Erythroblast (primary cell): Measurements from ENCODE around the gene YIPF5.

Source experiments
- DNase-seq, 2 experiments: peaks; one replicate each; lab custom pipeline; 2025; lab: John Stamatoyannopoulos, UW
- GATA1 ChIP-seq: IDR thresholded peaks from 2 replicates; pipeline ENCODE4 v1.6.1; 2011; ENCODE audit warnings: low read depth, mild to moderate bottlenecking, control low read depth, low read length, moderate library complexity
- POLR2A ChIP-seq: IDR thresholded peaks from 2 replicates; pipeline ENCODE4 v1.6.1; 2011; ENCODE audit warnings: mild to moderate bottlenecking, low read length

The YIPF5 gene

DNA sequence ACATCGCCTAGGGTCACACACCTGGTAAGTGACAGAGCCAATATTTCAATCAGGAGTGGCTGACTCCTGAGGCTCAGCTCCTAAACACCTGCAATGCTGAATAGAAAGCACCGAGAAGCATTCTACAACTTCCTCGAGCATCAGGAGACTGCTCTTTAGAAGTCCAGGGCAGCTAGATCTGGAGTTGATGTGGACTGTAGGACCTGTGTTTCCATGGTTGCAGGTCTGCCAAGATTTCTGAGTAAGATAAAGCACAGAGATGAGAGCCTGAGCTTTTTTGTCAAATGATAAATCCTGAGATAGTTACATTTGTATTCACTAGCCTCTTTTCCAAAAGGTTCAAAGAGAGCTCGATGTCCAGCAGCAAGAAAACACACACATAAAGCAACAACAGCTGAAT lies 43.8 kb downstream of the YIPF5 start:
- DNase-seq, result no peak
- TF ChIP-seq POLR2A (no peak), GATA1 (no peak)

DNA sequence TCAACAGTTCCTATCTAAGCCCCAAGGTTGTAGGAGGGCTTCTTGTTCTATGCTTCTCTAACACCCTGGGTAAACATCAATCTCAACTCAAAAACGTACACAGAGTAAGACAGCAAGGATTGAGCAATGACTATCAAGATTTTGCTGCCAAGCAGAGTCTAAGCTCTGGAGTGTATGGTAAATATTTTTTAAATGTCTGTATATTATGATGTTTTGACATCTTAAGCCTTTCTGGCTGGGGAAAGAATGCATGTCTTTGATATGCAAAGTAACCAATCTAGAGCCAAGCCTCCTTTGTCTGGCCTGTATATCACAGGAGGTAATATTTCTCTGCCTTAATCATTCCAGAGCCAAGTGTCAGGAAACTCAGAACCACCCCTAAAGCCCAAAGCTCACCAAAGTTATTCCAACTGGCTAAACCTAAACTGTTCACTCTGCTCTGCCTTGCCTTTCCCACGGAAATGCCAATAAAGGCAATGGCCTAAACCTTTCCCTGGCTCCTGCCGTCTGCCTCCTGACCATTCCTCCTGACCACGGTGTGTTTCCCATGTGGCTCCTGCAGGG lies 45.2 kb downstream of the YIPF5 start:
- DNase-seq, result no peak
- TF ChIP-seq GATA1 (no peak), POLR2A (no peak)

DNA sequence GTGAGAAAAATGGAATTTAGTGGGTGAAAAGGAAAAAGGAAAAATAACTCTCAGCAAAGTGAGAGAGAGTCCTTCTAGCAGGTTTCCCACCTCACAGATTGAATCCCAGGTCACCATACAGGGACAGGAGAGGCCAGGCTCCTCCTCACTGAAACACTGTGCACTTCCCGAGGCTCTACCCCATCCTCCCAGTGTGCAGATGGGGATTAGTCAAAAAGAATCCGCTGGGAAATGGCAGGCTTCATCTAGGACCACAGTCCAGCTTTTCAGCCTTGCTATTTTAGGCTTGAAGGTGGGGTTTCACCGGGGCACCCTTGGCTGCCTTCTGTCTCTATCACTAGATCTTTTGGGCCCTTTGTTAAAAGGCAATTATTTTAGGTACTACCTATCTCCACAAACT lies 47.8 kb downstream of the YIPF5 start:
- no peak for DNase-seq
- TF ChIP-seq POLR2A (no peak), GATA1 (no peak)

DNA sequence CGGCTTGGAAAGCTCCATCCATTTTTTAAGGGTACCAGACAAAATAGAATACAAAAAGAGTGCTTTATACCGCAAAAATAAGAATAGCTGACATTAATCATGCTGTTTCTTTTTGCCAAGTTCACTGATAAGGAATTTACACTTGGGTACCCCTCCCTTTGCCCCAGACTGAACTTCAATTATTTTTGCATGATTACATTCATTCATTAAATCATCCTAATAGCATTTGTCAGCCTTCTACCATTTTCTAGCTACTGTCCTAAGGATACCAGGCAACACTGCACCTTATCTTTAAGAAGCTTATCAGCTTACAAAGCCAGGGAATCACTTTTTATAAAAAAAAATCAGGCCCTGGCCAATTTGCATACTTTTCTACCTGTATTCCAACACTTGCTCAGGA lies 48.4 kb downstream of the YIPF5 start:
- TF ChIP-seq POLR2A (no peak), GATA1 (no peak)
- DNase-seq, result no peak

DNA sequence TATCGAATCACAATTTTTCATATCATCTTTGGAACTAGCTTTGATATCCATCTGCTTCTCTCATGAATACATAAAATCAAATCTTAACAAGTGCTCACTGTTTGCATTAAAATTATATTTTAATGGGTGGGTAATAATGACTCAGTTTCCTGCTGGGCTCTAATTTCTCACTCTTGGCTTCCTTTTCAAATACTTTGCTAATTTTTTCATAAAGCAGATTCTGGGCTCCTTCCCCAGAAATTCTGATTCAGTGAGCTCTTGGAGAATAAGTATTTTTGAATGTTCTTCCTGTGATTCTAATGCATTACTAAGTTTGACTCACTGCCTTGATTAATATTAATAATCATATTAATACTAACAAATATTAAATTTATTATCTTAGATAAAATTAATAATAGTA lies 48.9 kb downstream of the YIPF5 start:
- no peak for DNase-seq
- TF ChIP-seq POLR2A, result no peak
- TF ChIP-seq GATA1, result no peak

DNA sequence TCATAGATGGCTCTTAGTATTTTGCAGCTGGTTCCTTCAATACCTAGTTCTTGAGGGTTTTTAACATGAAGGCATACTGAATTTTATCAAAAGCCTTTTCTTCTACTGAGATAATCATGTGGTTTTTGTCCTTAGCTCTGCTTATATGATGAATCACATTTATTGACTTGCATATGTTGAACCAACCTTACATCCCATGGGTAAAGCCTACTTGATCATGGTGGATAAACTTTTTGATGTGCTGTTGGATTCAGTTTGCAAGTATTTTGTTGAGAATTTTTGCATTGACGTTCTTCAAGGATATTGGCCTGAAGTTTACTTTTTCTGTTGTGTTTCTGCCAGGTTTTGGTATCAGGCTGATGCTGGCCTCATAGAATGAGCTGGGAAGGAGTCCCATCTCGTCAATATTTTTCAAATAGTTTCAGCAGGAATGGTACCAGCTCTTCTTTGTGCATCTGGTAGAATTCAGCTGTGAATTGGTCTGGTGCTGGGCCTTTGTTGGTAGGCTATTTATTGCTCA lies 49.7 kb downstream of the YIPF5 start:
- DNase-seq, result no peak
- TF ChIP-seq POLR2A, result no peak
- no peak for TF ChIP-seq GATA1

DNA sequence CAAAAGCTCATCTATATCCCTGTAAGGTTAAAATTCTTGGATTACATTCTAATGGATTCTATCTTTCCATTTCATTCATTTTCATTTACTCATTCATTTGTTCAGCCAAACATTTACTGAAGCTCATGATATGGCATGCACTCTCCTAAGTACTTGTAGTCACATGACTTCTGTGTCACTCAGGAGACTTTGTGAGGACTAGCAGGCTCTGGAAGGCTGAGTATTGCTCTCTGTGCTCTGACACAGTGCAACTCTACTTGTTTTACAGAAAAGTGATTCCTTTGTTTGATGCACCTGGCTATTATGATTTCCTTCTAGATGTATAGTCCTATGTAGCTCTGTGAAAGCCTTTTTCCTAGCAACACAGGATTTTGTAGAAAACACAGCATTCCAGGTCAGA lies 53.0 kb downstream of the YIPF5 start:
- no peak for DNase-seq
- TF ChIP-seq GATA1 (no peak), POLR2A (no peak)

DNA sequence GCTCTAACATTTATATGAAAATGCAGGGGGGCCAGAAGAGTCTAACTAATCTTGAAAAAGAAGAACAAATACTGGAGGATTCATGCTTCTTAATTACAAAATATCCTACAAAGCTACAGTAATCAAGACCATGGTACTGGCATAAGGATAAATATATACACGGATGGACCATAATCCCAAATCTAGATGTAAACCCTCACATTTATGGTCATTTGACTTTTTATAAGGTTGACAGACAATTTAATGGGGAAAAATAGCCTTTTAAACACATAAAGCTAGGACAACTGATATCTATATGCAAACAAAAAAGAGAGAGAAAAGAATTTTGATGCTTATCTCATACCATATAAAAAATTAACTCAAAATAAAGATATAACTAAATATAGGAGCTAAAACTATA lies 55.9 kb downstream of the YIPF5 start:
- TF ChIP-seq GATA1 (no peak), POLR2A (no peak)
- no peak for DNase-seq
